Measurements from ENCODE around the gene HEBP1. TPM values are rescaled to one million over a fixed set of nuclear protein-coding genes. Genes with fewer than 3 reads are reported as not detected.

The HEBP1 gene
- total RNA-seq, 1 donor from 2014 or later: 109 TPM

DNA sequence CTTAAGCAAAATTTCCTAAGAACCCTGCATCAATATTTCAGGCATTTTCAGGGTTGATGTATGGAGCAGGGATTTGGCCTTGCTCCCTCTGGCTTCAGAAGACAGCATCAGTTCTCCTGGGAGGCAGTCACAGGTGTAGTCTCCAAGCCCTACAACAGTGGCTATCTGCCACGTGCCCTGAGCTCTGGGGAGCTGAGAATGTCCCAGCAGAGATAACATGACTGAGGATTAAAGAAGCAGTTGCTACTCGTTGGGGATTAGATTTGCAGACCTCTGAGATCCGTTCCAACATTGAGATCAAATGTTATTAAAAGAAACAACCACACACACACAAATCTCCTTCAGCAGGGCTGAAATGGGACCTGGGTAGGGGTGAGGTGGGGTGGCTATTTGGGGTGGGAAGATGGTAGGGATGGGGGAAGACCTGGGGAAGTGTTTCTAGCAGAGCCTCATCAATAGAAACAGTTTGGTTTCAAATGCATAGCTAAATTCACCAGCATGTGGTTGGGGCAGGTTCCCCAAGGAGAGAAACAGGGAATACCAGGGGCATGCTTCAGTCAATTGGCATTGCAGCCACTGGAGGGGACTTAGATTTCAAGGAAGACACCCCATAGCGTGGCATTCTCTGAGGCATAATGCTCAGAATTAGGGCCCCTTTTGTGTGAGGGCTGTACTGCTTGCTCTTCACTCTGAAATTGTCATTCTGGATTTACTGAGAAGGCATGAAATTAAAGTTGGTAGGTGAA lies 28.9 kb upstream of the HEBP1 start:
- H3K36me3 Mint-ChIP-seq (ENCODE audit: insufficient read depth): no peaks in the 10 kb centered on the region
- no peak overlapping the region for H3K27ac Mint-ChIP-seq
- no peak overlapping the region for H3K4me3 Mint-ChIP-seq (ENCODE audit: low read depth)
- TF ChIP-seq, protein P1, sequence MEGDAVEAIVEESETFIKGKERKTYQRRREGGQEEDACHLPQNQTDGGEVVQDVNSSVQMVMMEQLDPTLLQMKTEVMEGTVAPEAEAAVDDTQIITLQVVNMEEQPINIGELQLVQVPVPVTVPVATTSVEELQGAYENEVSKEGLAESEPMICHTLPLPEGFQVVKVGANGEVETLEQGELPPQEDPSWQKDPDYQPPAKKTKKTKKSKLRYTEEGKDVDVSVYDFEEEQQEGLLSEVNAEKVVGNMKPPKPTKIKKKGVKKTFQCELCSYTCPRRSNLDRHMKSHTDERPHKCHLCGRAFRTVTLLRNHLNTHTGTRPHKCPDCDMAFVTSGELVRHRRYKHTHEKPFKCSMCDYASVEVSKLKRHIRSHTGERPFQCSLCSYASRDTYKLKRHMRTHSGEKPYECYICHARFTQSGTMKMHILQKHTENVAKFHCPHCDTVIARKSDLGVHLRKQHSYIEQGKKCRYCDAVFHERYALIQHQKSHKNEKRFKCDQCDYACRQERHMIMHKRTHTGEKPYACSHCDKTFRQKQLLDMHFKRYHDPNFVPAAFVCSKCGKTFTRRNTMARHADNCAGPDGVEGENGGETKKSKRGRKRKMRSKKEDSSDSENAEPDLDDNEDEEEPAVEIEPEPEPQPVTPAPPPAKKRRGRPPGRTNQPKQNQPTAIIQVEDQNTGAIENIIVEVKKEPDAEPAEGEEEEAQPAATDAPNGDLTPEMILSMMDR (IDR thresholded peaks at IDR 0.05; ENCODE audit: unreplicated experiment): no peak
- no peaks in the 10 kb centered on the region for H3K4me1 Mint-ChIP-seq (ENCODE audit: low read depth)
- H3K27me3 Mint-ChIP-seq: peaks cover 10% of the 10 kb centered on the region
- H3K9me3 Mint-ChIP-seq (ENCODE audit: low read depth): no peaks in the 10 kb centered on the region
- no peak for DNase-seq (ENCODE audit: low spot score, unreplicated experiment)

DNA sequence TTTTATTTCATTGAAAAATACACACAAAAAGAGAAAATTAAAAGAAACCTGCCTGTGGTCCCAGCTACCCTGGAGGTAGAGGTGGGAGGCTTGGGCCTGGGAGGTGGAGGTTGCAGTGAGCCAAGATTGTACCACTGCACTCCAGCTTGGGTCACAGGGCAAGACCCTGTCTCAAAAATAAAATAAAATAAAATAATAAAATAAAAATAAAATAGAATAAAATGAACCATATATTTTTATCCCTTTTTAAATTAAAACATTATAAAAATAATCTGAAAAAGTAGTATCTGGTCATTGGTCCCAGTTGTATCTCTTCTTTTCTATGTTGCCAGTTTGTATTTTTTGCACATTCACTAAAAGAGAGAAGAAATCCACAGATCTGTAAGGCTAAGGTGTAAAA lies 27.4 kb upstream of the HEBP1 start:
- no peak overlapping the region for H3K4me3 Mint-ChIP-seq (ENCODE audit: low read depth)
- no peaks in the 10 kb centered on the region for H3K4me1 Mint-ChIP-seq (ENCODE audit: low read depth)
- TF ChIP-seq, protein P1 (IDR thresholded peaks at IDR 0.05; ENCODE audit: unreplicated experiment): no peak
- H3K27me3 Mint-ChIP-seq: peaks cover 10% of the 10 kb centered on the region
- DNase-seq (ENCODE audit: low spot score, unreplicated experiment): no peak
- no peak overlapping the region for H3K27ac Mint-ChIP-seq
- H3K36me3 Mint-ChIP-seq (ENCODE audit: insufficient read depth): no peaks in the 10 kb centered on the region
- H3K9me3 Mint-ChIP-seq (ENCODE audit: low read depth): no peaks in the 10 kb centered on the region

DNA sequence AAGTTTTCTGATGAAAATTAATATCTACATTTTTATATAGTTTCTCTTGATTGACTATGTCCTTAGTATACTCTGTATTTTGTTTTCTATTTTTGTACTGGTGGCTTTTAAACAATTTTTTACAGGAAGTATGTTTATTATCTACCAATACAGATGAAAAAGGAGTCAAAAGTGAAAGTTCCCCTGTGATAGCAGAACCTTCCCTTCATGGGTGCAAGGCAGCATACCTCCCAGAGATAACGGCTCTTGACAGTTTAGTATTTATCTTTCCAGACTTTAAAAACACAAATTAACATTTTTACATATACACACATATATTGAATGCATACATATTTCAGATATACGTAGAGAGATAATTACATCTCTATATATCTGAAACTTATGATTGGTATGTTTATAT lies 27.0 kb upstream of the HEBP1 start:
- peaks cover 10% of the 10 kb centered on the region for H3K27me3 Mint-ChIP-seq
- TF ChIP-seq, protein P1 (IDR thresholded peaks at IDR 0.05; ENCODE audit: unreplicated experiment): no peak
- no peaks in the 10 kb centered on the region for H3K9me3 Mint-ChIP-seq (ENCODE audit: low read depth)

DNA sequence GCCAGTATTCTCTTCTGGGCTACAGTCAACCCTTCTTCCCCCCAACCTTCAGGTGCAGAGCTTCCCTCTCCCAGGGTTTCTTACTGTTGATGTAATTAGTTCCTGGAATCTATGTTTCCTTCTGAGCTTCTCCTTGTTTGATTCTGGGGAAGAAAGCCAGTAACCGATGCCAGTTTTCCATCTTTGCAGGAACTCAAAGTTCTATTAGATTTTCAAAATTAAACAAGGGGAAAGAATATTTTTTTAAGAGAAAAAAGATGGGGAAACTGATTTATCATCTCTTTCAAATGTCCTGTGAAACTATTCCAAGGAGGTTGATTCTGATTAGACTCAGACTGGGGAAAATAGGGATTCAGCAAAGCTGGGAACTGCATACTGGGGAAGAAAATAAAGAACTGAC lies 26.2 kb upstream of the HEBP1 start:
- H3K4me1 Mint-ChIP-seq (ENCODE audit: low read depth): no peaks in the 10 kb centered on the region
- H3K9me3 Mint-ChIP-seq (ENCODE audit: low read depth): no peaks in the 10 kb centered on the region
- no peak overlapping the region for H3K27ac Mint-ChIP-seq
- peaks cover 10% of the 10 kb centered on the region for H3K27me3 Mint-ChIP-seq
- DNase-seq (ENCODE audit: low spot score, unreplicated experiment): no peak
- no peaks in the 10 kb centered on the region for H3K36me3 Mint-ChIP-seq (ENCODE audit: insufficient read depth)
- H3K4me3 Mint-ChIP-seq (ENCODE audit: low read depth): no peak overlapping the region
- TF ChIP-seq, protein P1 (IDR thresholded peaks at IDR 0.05; ENCODE audit: unreplicated experiment): no peak

More for the DNA sequence above, 27.0 kb upstream of the HEBP1 start:
- Mint-ChIP-seq H3K27ac (no peak overlapping the region), H3K4me3 (ENCODE audit: low read depth) (no peak overlapping the region), H3K36me3 (ENCODE audit: insufficient read depth) (no peaks in the 10 kb centered on the region), H3K4me1 (ENCODE audit: low read depth) (no peaks in the 10 kb centered on the region)
- no peak for DNase-seq (ENCODE audit: low spot score, unreplicated experiment)

DNA sequence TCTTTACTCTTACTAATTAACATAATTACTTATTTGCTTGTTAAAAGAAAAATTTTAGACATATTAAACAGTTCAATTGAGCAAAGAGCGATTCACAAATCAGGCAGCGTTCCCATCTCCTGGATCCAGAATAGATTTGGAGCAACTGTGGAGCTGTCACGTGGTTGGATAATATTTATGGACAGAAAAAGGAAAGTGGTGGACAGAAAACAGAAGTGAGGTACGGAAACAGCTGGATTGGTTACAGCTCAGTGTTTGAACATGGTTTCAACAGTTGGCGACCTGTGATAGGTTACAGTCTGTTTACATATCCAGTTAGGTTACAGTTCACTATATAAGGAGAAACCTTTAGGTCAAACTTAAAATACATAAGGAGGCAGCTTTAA lies 24.5 kb upstream of the HEBP1 start:
- Mint-ChIP-seq H3K27me3 (peaks cover 6% of the 10 kb centered on the region), H3K27ac (no peak overlapping the region), H3K9me3 (ENCODE audit: low read depth) (no peaks in the 10 kb centered on the region), H3K4me3 (ENCODE audit: low read depth) (no peak overlapping the region), H3K4me1 (ENCODE audit: low read depth) (no peaks in the 10 kb centered on the region), H3K36me3 (ENCODE audit: insufficient read depth) (no peaks in the 10 kb centered on the region)
- TF ChIP-seq, protein P1 (IDR thresholded peaks at IDR 0.05; ENCODE audit: unreplicated experiment): no peak
- no peak for DNase-seq (ENCODE audit: low spot score, unreplicated experiment)
